K562 (cell line): ENCODE results near the gene C1orf50. TPM values are rescaled to one million over a fixed set of nuclear protein-coding genes. Genes with fewer than 3 reads are reported as not detected.

Experiments
- BRCA1 ChIP-seq, 2 experiments: fragments of 450-650 bp in 1 of 2; sonication (generic) in 1 of 2; formaldehyde crosslinking in 1 of 2; IDR thresholded peaks; 2 replicates each; pipeline versions ENCODE4 v1.5.0 to v1.6.1; 2017 to 2020; ENCODE audit warnings: mild to moderate bottlenecking in 1 of 2, missing genetic modification reagents in 1 of 2
- DNMT1 ChIP-seq: fragments of 450-650 bp; IDR thresholded peaks from 2 replicates; pipeline ENCODE4 v1.6.1; 2016; ENCODE audit warnings: antibody characterized with exemption, mild to moderate bottlenecking
- FOXJ2 ChIP-seq: fragments of 200-800 bp; sonication (Bioruptor generic); IDR thresholded peaks from 2 replicates; pipeline ENCODE4 v1.6.1; 2016; ENCODE audit warnings: missing genetic modification characterization, missing compliant biosample characterization
- GMEB1 ChIP-seq: fragments of 250-450 bp; sonication (Bioruptor Pico); IDR thresholded peaks from 2 replicates; pipeline ENCODE4 v1.4.0; 2020; ENCODE audit warnings: mild to moderate bottlenecking
- IRF2 ChIP-seq: sonication (generic); formaldehyde crosslinking; IDR thresholded peaks from 2 replicates; pipeline ENCODE4 v1.8.1; 2022; ENCODE audit warnings: mild to moderate bottlenecking, missing genetic modification reagents
- KDM5B ChIP-seq: fragments of 200-600 bp; sonication (generic); IDR thresholded peaks from 2 replicates; pipeline ENCODE4 v1.6.1; 2012; ENCODE audit warnings: low read depth, mild to moderate bottlenecking, moderate library complexity, low read length, control low read depth, inconsistent platforms; ENCODE audit not compliant: insufficient replicate concordance
- MYC ChIP-seq, 2 experiments: fragments of 250-450 bp in 1 of 2; sonication (Bioruptor Pico) in 1 of 2; IDR thresholded peaks; 2 replicates each; pipeline versions ENCODE4 v1.5.1 to v1.6.1; 2012 to 2021; ENCODE audit warnings: low read depth in 2 of 2, borderline replicate concordance in 1 of 2, improper control_type of control experiment in 1 of 2, low read length in 1 of 2, mild to moderate bottlenecking in 1 of 2, moderate library complexity in 1 of 2
- NR2C2 ChIP-seq, 2 experiments: fragments of 200-800 bp in 1 of 2; sonication (Bioruptor generic) in 1 of 2; sonication (generic) in 1 of 2; formaldehyde crosslinking in 1 of 2; IDR thresholded peaks; 2 replicates each; pipeline versions ENCODE4 v1.6.1 to v1.8.0; 2016 to 2022; ENCODE audit warnings: mild to moderate bottlenecking in 1 of 2, missing compliant biosample characterization in 1 of 2, missing genetic modification characterization in 1 of 2, missing genetic modification reagents in 1 of 2
- PCBP1 ChIP-seq: fragments of 200-400 bp; formaldehyde crosslinking; IDR thresholded peaks from 2 replicates; pipeline ENCODE4 v1.6.1; 2018; ENCODE audit warnings: mild to moderate bottlenecking, low read depth, low read length; ENCODE audit not compliant: poor library complexity, severe bottlenecking
- PKNOX1 ChIP-seq: fragments of 450-650 bp; IDR thresholded peaks from 2 replicates; pipeline ENCODE4 v1.6.1; 2016
- PRDM10 ChIP-seq: fragments of 450-650 bp; IDR thresholded peaks from 2 replicates; pipeline ENCODE4 v1.6.1; 2018; ENCODE audit not compliant: partially characterized antibody
- ZBTB11 ChIP-seq, 3 experiments: fragments of 200-800 bp in 1 of 3; fragments of 250-450 bp in 1 of 3; fragments of 450-650 bp in 1 of 3; sonication (Bioruptor Pico) in 1 of 3; sonication (Bioruptor generic) in 1 of 3; formaldehyde crosslinking in 1 of 3; IDR thresholded peaks; 2 replicates each; pipeline versions ENCODE4 v1.6.1 to v1.8.0; 2016 to 2022; ENCODE audit warnings: mild to moderate bottlenecking in 2 of 3, missing genetic modification characterization in 2 of 3, missing compliant biosample characterization in 1 of 3, moderate library complexity in 1 of 3
- ZNF263 ChIP-seq: sonication (generic); formaldehyde crosslinking; IDR thresholded peaks from 2 replicates; pipeline ENCODE4 v1.8.0; 2022; ENCODE audit warnings: mild to moderate bottlenecking, missing genetic modification reagents, borderline replicate concordance
- polyA plus RNA-seq, 8 experiments: library from polyadenylated mRNA; depleted of rRNA in 4 of 8; stranded (reverse) in 5 of 8; unstranded in 3 of 8; fragments of >200 nt; fragmentation: Nextera tagmentation in 2 of 8; fragmentation: Illumina TruSeq in 1 of 8; extraction: Ambion mirVana in 2 of 8; extraction: Trizol in 1 of 8; gene quantifications; 2 replicates each; pipeline versions ENCODE4 v1.2.1 to v1.2.3, GENCODE V29; 2011 to 2014; ENCODE audit warnings: inconsistent platforms in 1 of 8, missing spikeins in 1 of 8
- total RNA-seq, 7 experiments: library from RNA; depleted of rRNA in 6 of 7; stranded (reverse); fragments of >200 nt in 6 of 7; fragmentation: Illumina TruSeq in 2 of 7; extraction: Trizol in 2 of 7; gene quantifications; 2 replicates each; pipeline versions ENCODE4 v1.2.1 to v1.2.3, GENCODE V29; 2011 to 2021; ENCODE audit warnings: low replicate concordance in 1 of 7

C1orf50 gene
- total and polyA plus RNA-seq, 9 of the 15 experiments (the other 6 are each of a cell fraction or from before 2014, with no cell fraction given): 0.55 to 13.9 (median 5.2) TPM

- TF ChIP-seq PKNOX1 (no peak), ZBTB11 (CRISPR knock-in tag; IDR thresholded peaks at IDR 0.05) (0 out of 6 replicates have a peak, but pooled peaks of 1 of the 3 experiments have one; percentile 37), MYC (IDR thresholded peaks at IDR 0.05; ENCODE audit: low read depth, low read length) (peak; percentile 64), MYC (CRISPR knock-in tag; IDR thresholded peaks at IDR 0.05; ENCODE audit: borderline replicate concordance, low read depth) (no peak), KDM5B (peak; percentile 83), BRCA1 (IDR thresholded peaks at IDR 0.05) (no peak), BRCA1 (CRISPR knock-in tag; IDR thresholded peaks at IDR 0.05) (no peak), IRF2 (no peak), GMEB1 (CRISPR knock-in tag) (peak; percentile 55), DNMT1 (no peak), FOXJ2 (tag) (no peak), PCBP1 (peak; percentile 82), PRDM10 (peak; percentile 11), ZNF263 (CRISPR knock-in tag) (peak; percentile 11; the same call in 1 of the 2 replicates), NR2C2 (CRISPR knock-in tag; IDR thresholded peaks at IDR 0.05) (no peak), NR2C2 (tag; IDR thresholded peaks at IDR 0.05) (peak; percentile 74; the same call in 1 of the 2 replicates)
Observed at GRCh38 chr1:42816585-42817439, 49.8 kb downstream of the C1orf50 start, which contains the start of the genes ERMAP and SVBP (continued).
